Keratinocyte (primary cell): ENCODE results near the gene TMEM259. TPM values are rescaled to one million over a fixed set of nuclear protein-coding genes. Genes with fewer than 3 reads are reported as not detected.
A peak's percentile ranks its signal among the peaks of the same experiment; 100 is the strongest.

Experiments used
- DNase-seq: peaks from one replicate; pipeline ENCODE4 v3.0.0-alpha.2; 2011; ENCODE audit warnings: low read depth, missing footprints, low spot score
- FAIRE-seq: peaks from 2 replicates; lab custom pipeline; 2011; peaks lifted over from hg19 to GRCh38; lab: Jason Lieb, UNC
- H2AFZ ChIP-seq: 2 replicates; pipeline ENCODE4 v1.6.0; 2012; ENCODE audit warnings: low read length, control low read depth, inconsistent platforms; ENCODE audit not compliant: control insufficient read depth
- H3K27ac ChIP-seq: 2 replicates; pipeline ENCODE4 v1.5.1; 2011; ENCODE audit warnings: low read length; ENCODE audit not compliant: control insufficient read depth, insufficient read depth
- H3K27me3 ChIP-seq: 3 replicates; pipeline ENCODE4 v1.6.0; 2011; ENCODE audit warnings: low read length; ENCODE audit not compliant: control insufficient read depth, insufficient read depth; ENCODE audit errors: extremely low read depth
- H3K36me3 ChIP-seq, 2 experiments: 2 replicates in 1 of 2; 3 replicates in 1 of 2; pipeline ENCODE4 v1.5.1; 2011; ENCODE audit warnings: low read length in 2 of 2, mild to moderate bottlenecking in 1 of 2; ENCODE audit not compliant: control insufficient read depth in 2 of 2, insufficient read depth in 2 of 2; ENCODE audit errors: extremely low read depth in 1 of 2
- H3K4me1 ChIP-seq: 3 replicates; pipeline ENCODE4 v1.5.1; 2011; ENCODE audit warnings: low read length; ENCODE audit not compliant: control insufficient read depth, insufficient read depth; ENCODE audit errors: extremely low read depth
- H3K4me2 ChIP-seq: 3 replicates; pipeline ENCODE4 v1.6.0; 2011; ENCODE audit warnings: low read depth, low read length; ENCODE audit not compliant: control insufficient read depth, insufficient read depth; ENCODE audit errors: extremely low read depth
- H3K4me3 ChIP-seq, 3 experiments: fragments of 200-600 bp in 1 of 3; sonication (generic) in 1 of 3; 2 replicates in 2 of 3; 3 replicates in 1 of 3; pipeline ENCODE4 v1.5.1; 2011 to 2016; ENCODE audit warnings: low read length in 3 of 3, mild to moderate bottlenecking in 3 of 3, control low read depth in 2 of 3, inconsistent platforms in 1 of 3, low read depth in 1 of 3, mixed read lengths in 1 of 3, mixed run types in 1 of 3, moderate library complexity in 1 of 3; ENCODE audit not compliant: control insufficient read depth in 2 of 3, insufficient read depth in 2 of 3; ENCODE audit errors: extremely low read depth in 1 of 3
- H3K79me2 ChIP-seq: 2 replicates; pipeline ENCODE4 v1.6.0; 2012; ENCODE audit warnings: low read length; ENCODE audit not compliant: control insufficient read depth, insufficient read depth
- H3K9ac ChIP-seq: 3 replicates; pipeline ENCODE4 v1.6.0; 2011; ENCODE audit warnings: low read length; ENCODE audit not compliant: control insufficient read depth, insufficient read depth; ENCODE audit errors: extremely low read depth
- H3K9me1 ChIP-seq: 3 replicates; pipeline ENCODE4 v1.6.0; 2011; ENCODE audit warnings: low read length; ENCODE audit not compliant: control insufficient read depth, insufficient read depth; ENCODE audit errors: extremely low read depth
- H3K9me3 ChIP-seq: 2 replicates; pipeline ENCODE4 v1.5.1; 2012; ENCODE audit warnings: low read depth, low read length; ENCODE audit not compliant: control insufficient read depth
- H4K20me1 ChIP-seq: 3 replicates; pipeline ENCODE4 v1.6.0; 2011; ENCODE audit warnings: low read length; ENCODE audit not compliant: control insufficient read depth, insufficient read depth; ENCODE audit errors: extremely low read depth
- CTCF ChIP-seq, 3 experiments: IDR thresholded peaks in 1 of 3; conservative IDR thresholded peaks in 1 of 3; optimal IDR thresholded peaks in 1 of 3; 2 replicates in 2 of 3; 3 replicates in 1 of 3; pipeline versions ENCODE3 to v1.5.1; 2011; ENCODE audit warnings: low read length in 3 of 3, mild to moderate bottlenecking in 3 of 3, moderate library complexity in 2 of 3, control low read depth in 1 of 3, inconsistent platforms in 1 of 3; ENCODE audit not compliant: insufficient read depth in 2 of 3; ENCODE audit errors: extremely low read depth in 1 of 3
- EZH2 ChIP-seq: IDR thresholded peaks from one replicate; pipeline ENCODE4 v1.6.1; 2012; ENCODE audit warnings: inconsistent platforms, mild to moderate bottlenecking, low read length, moderate library complexity
- dilution Hi-C: fragments of 300-500 bp; cut with MboI; formaldehyde crosslinking; loops from one replicate; pipeline ENCODE4 v1.7.0; 2020; ENCODE audit warnings: low sequenced_read_pairs; ENCODE audit not compliant: extremely low pct_ligation_motif_present
- polyA plus RNA-seq, 5 experiments: library from polyadenylated mRNA; depleted of rRNA in 3 of 5; stranded (reverse) in 3 of 5; stranded (forward) in 1 of 5; unstranded in 1 of 5; fragments of >200 nt; gene quantifications; 1 replicate in 1 of 5; 2 replicates in 3 of 5; 3 replicates in 1 of 5; pipeline versions ENCODE4 v1.2.1 to v1.2.3, GENCODE V29; 2011 to 2012; ENCODE audit warnings: missing spikeins in 2 of 5, low read depth in 1 of 5, low replicate concordance in 1 of 5

Gene TMEM259
- polyA plus RNA-seq, 1 donor (not counting 4 experiments of a cell fraction or from before 2014, with no cell fraction given): 61.5 TPM

GRCh38 chr19:971795-972194, 49.1 kb downstream of the TMEM259 start:
- no peaks in the 10 kb centered on the region for H4K20me1 ChIP-seq
- no peaks in the 10 kb centered on the region for H3K79me2 ChIP-seq
- H2AFZ ChIP-seq: no peak overlapping the region
- peaks cover 5% of the 10 kb centered on the region for H3K9me3 ChIP-seq
- no peak for FAIRE-seq
- dilution Hi-C loops: no loop called here
- no peak overlapping the region for H3K4me2 ChIP-seq
- peaks cover 8 to 9% of the 10 kb centered on the region in 2 experiments for H3K36me3 ChIP-seq
- no peak overlapping the region for H3K4me3 ChIP-seq
- H3K9ac ChIP-seq: no peak overlapping the region
- H3K27me3 ChIP-seq: no peaks in the 10 kb centered on the region
- DNase-seq: no peak
- no peaks in the 10 kb centered on the region for H3K9me1 ChIP-seq
- H3K27ac ChIP-seq: no peak overlapping the region
- TF ChIP-seq CTCF (optimal IDR thresholded peaks at IDR 0.05 in 1 of 3, IDR thresholded peaks at IDR 0.05 in 1 of 3, conservative IDR thresholded peaks at IDR 0.05 in 1 of 3; ENCODE audit: extremely low read depth in 1 of 3, insufficient read depth in 2 of 3, low read length in 3 of 3) (no peak), EZH2 (no peak)
- no peaks in the 10 kb centered on the region for H3K4me1 ChIP-seq

- H3K27me3 ChIP-seq: no peaks in the 10 kb centered on the region
- no peak overlapping the region for H3K9ac ChIP-seq
- H3K9me1 ChIP-seq: no peaks in the 10 kb centered on the region
- H3K27ac ChIP-seq: no peak overlapping the region
- peaks cover 7% of the 10 kb centered on the region for H3K9me3 ChIP-seq
- H3K4me1 ChIP-seq: no peaks in the 10 kb centered on the region
- DNase-seq (no peak), FAIRE-seq (no peak)
- no peak overlapping the region for H2AFZ ChIP-seq
- peaks cover 11 to 12% of the 10 kb centered on the region in 2 experiments for H3K36me3 ChIP-seq
- no peaks in the 10 kb centered on the region for H3K79me2 ChIP-seq
- no peak for TF ChIP-seq EZH2
- TF ChIP-seq CTCF (optimal IDR thresholded peaks at IDR 0.05 in 1 of 3, IDR thresholded peaks at IDR 0.05 in 1 of 3, conservative IDR thresholded peaks at IDR 0.05 in 1 of 3; ENCODE audit: extremely low read depth in 1 of 3, insufficient read depth in 2 of 3, low read length in 3 of 3): peak; percentile 66 to 71 (median 69)
- H3K4me2 ChIP-seq: no peak overlapping the region
- dilution Hi-C loops: no loop called here
- H3K4me3 ChIP-seq: no peak overlapping the region
- H4K20me1 ChIP-seq: no peaks in the 10 kb centered on the region
These were observed 50.2 kb downstream of the TMEM259 start for GRCh38 chr19:970695-971094.
